GM12878 (cell line): ENCODE results near the gene SLFN11. TPM values are rescaled to one million over a fixed set of nuclear protein-coding genes. Genes with fewer than 3 reads are reported as not detected.
"Not testable (repeated sequence)": the region's sequence is repeated elsewhere in the genome, so short reads cannot be mapped to it uniquely, and the experiment has no call there.

Experiments
- ATAC-seq: fragments of 200-7000 bp; cut with Tn5 transposase; 3 replicates; pipeline ENCODE4 v1.9.1; 2020; ENCODE audit warnings: mild to moderate bottlenecking, moderate library complexity
- BruUV-seq: library from RNA; stranded (reverse); fragments of 400-500 nt; replicated peaks from 2 replicates; lab custom pipeline; 2021; lab: Mats Ljungman, UMichigan
- CTCF ChIA-PET: fragments of 300-600 bp; sonication (Branson Sonifier 250); formaldehyde crosslinking; extraction: SDS; loops from one replicate; lab custom pipeline; 2021; ENCODE audit warnings: inconsistent platforms; lab: Yijun Ruan, JAX
- POLR2A ChIA-PET: fragments of 350-600 bp; formaldehyde crosslinking; extraction: SDS; loops from one replicate; lab custom pipeline; 2021; ENCODE audit warnings: inconsistent platforms; lab: Charles Lee
- RAD21 ChIA-PET: fragments of 300-600 bp; sonication (Branson Sonifier 250); formaldehyde crosslinking; loops from one replicate; lab custom pipeline; 2023; ENCODE audit warnings: antibody characterized with exemption; ENCODE audit not compliant: unreplicated experiment; lab: Charles Lee
- SMC1A ChIA-PET: fragments of 300-600 bp; sonication (Branson Sonifier 250); formaldehyde crosslinking; loops from one replicate; lab custom pipeline; 2023; ENCODE audit not compliant: unreplicated experiment, uncharacterized antibody; lab: Charles Lee
- DNase-seq: peaks from one replicate; pipeline ENCODE4 v3.0.0-alpha.2; 2011; ENCODE audit warnings: low read depth, low spot score
- FAIRE-seq: peaks from 3 replicates; lab custom pipeline; 2011; peaks lifted over from hg19 to GRCh38; lab: Jason Lieb, UNC
- H2AFZ ChIP-seq: 2 replicates; pipeline ENCODE4 v1.6.0; 2011; ENCODE audit warnings: low read depth, low read length, control low read depth; ENCODE audit not compliant: control insufficient read depth
- H3K27ac ChIP-seq: 2 replicates; pipeline ENCODE4 v1.5.1; 2011; ENCODE audit warnings: control low read depth; ENCODE audit not compliant: control insufficient read depth, insufficient read depth
- H3K27me3 ChIP-seq, 2 experiments: replicated peaks in 1 of 2; 2 replicates each; pipeline versions ENCODE4 v1.6.0 to v1.6.1; 2011; ENCODE audit warnings: low read length in 1 of 2; ENCODE audit not compliant: control insufficient read depth in 2 of 2, insufficient read depth in 2 of 2
- H3K36me3 ChIP-seq, 2 experiments: 2 replicates each; pipeline ENCODE4 v1.5.1; 2011; ENCODE audit warnings: low read length in 1 of 2; ENCODE audit not compliant: control insufficient read depth in 2 of 2, insufficient read depth in 2 of 2
- H3K4me1 ChIP-seq: 2 replicates; pipeline ENCODE4 v1.6.1; 2011; ENCODE audit warnings: mild to moderate bottlenecking, low read length, moderate library complexity, mixed read lengths; ENCODE audit not compliant: control insufficient read depth, insufficient read depth
- H3K4me2 ChIP-seq: 2 replicates; pipeline ENCODE4 v1.6.0; 2011; ENCODE audit warnings: control low read depth; ENCODE audit not compliant: control insufficient read depth, insufficient read depth
- H3K4me3 ChIP-seq: fragments of 200-600 bp; sonication (generic); 2 replicates; pipeline ENCODE4 v1.5.1; 2016
- H3K79me2 ChIP-seq: 2 replicates; pipeline ENCODE4 v1.6.0; 2011; ENCODE audit warnings: low read length; ENCODE audit not compliant: control insufficient read depth, insufficient read depth
- H3K9ac ChIP-seq: 2 replicates; pipeline ENCODE4 v1.8.0; 2011; ENCODE audit warnings: low read length, control low read depth, mixed read lengths; ENCODE audit not compliant: control insufficient read depth, insufficient read depth
- H3K9me3 ChIP-seq: replicated peaks from 3 replicates; pipeline ENCODE4 v1.5.1; 2011; ENCODE audit warnings: mild to moderate bottlenecking, low read length; ENCODE audit not compliant: control insufficient read depth, insufficient read depth
- H4K20me1 ChIP-seq: 2 replicates; pipeline ENCODE4 v1.6.0; 2011; ENCODE audit not compliant: control insufficient read depth, insufficient read depth
- ATF7 ChIP-seq: fragments of 450-650 bp; IDR thresholded peaks from 2 replicates; pipeline ENCODE4 v1.6.1; 2016; ENCODE audit warnings: low read depth, mild to moderate bottlenecking
- EP300 ChIP-seq, 2 experiments: fragments of 150-350 bp in 1 of 2; IDR thresholded peaks; 2 replicates each; pipeline ENCODE4 v1.6.1; 2011 to 2012; ENCODE audit warnings: low read depth in 2 of 2, low read length in 2 of 2, borderline replicate concordance in 1 of 2, improper control_type of control experiment in 1 of 2, inconsistent platforms in 1 of 2; ENCODE audit not compliant: control insufficient read depth in 1 of 2
- JUND ChIP-seq: IDR thresholded peaks from 2 replicates; pipeline ENCODE4 v1.6.1; 2012; ENCODE audit warnings: low read depth, mild to moderate bottlenecking, low read length, improper control_type of control experiment, moderate library complexity
- RBBP5 ChIP-seq: fragments of 200-600 bp; sonication (generic); conservative IDR thresholded peaks from 2 replicates; pipeline ENCODE4 v1.6.1; 2016
- WGBS: methylation state at CpG from one replicate; pipeline ENCODE4 v1.1.6; 2016; ENCODE audit warnings: low lambda C conversion rate; ENCODE audit not compliant: insufficient replicate concordance, insufficient coverage; ENCODE audit errors: missing lambda C conversion rate; 5-methylcytosine and 5-hydroxymethylcytosine counted together
- in situ Hi-C: fragments of 300-500 bp; cut with MboI; formaldehyde crosslinking; loops from 9 replicates; pipeline ENCODE4 v1.14.3; 2018; ENCODE audit warnings: mixed read lengths
- intact Hi-C: fragments of 100-400 bp; cut with micrococcal nuclease; formaldehyde crosslinking; loops from one replicate; pipeline ENCODE4 v1.14.2; 2022; ENCODE audit not compliant: unreplicated experiment
- polyA plus RNA-seq, 11 experiments: library from polyadenylated mRNA; depleted of rRNA in 4 of 11; unstranded in 6 of 11; stranded (reverse) in 5 of 11; fragments of >200 nt; fragmentation: Nextera tagmentation in 4 of 11; fragmentation: Illumina TruSeq in 1 of 11; extraction: Ambion mirVana in 4 of 11; extraction: Trizol in 1 of 11; gene quantifications; 1 replicate in 1 of 11; 2 replicates in 10 of 11; pipeline versions ENCODE4 v1.2.1 to v1.2.3, GENCODE V29; 2011 to 2016; ENCODE audit warnings: inconsistent platforms in 2 of 11, missing spikeins in 2 of 11, low read depth in 1 of 11
- total RNA-seq, 4 experiments: library from RNA; depleted of rRNA in 3 of 4; stranded (reverse); fragments of >200 nt in 3 of 4; fragmentation: Illumina TruSeq in 1 of 4; extraction: Trizol in 1 of 4; gene quantifications; 2 replicates each; pipeline versions ENCODE4 v1.2.1 to v1.2.3, GENCODE V29; 2013 to 2021

The SLFN11 gene
- total and polyA plus RNA-seq, 10 of the 15 experiments (the other 5 are each of a cell fraction or from before 2014, with no cell fraction given): 2.1 to 38.9 (median 30.6) TPM

- ChIA-PET RAD21 (no interaction called here), POLR2A (no interaction called here), CTCF (interaction anchor here (1.0 kb wide), 2 partner anchors 17 to 127 kb away, joined by 3 read pairs; no protein-coding TSS in a partner anchor), SMC1A (no interaction called here)
- H2AFZ ChIP-seq: no peak overlapping the region
- H3K9ac ChIP-seq: no peak overlapping the region
- no peak overlapping the region for H3K27ac ChIP-seq
- H3K4me3 ChIP-seq: no peak overlapping the region
- TF ChIP-seq ATF7 (no peak), RBBP5 (no peak)
- no peak overlapping the region for H3K4me2 ChIP-seq
- FAIRE-seq (no peak), ATAC-seq (no peak), DNase-seq (no peak)
- H3K4me1 ChIP-seq: no peaks in the 10 kb centered on the region
- 66% methylated on average over 1 of the region's 1 CpG for WGBS
- BruUV-seq: no TSS peak
- H3K9me3 ChIP-seq: no peaks in the 10 kb centered on the region; the same call in 2 of the 3 replicates
- no peaks in the 10 kb centered on the region for H3K79me2 ChIP-seq
- no peaks in the 10 kb centered on the region for H3K27me3 ChIP-seq
- intact Hi-C loops (no loop called here), in situ Hi-C loops (no loop called here)
- no peaks in the 10 kb centered on the region for H4K20me1 ChIP-seq
- peaks cover 6 to 12% of the 10 kb centered on the region in 2 experiments; a peak in 3 of 4 replicates for H3K36me3 ChIP-seq
These were observed 33.1 kb upstream of the SLFN11 start for GRCh38 chr17:35406568-35406967.

GRCh38 chr17:35404360-35404759 is 30.9 kb upstream of the SLFN11 start:
- peak; percentile 95 for ATAC-seq
- Histone ChIP-seq H2AFZ (no peak overlapping the region), H3K27me3 (no peaks in the 10 kb centered on the region), H3K9ac (no peak overlapping the region), H3K4me1 (no peaks in the 10 kb centered on the region), H4K20me1 (no peaks in the 10 kb centered on the region), H3K9me3 (no peaks in the 10 kb centered on the region; the same call in 2 of the 3 replicates), H3K4me3 (no peak overlapping the region), H3K27ac (no peak overlapping the region), H3K79me2 (no peaks in the 10 kb centered on the region), H3K36me3 (peaks cover 2 to 4% of the 10 kb centered on the region in 2 experiments; a peak in 2 of 4 replicates), H3K4me2 (no peak overlapping the region)
- POLR2A ChIA-PET: interaction anchor here (1.7 kb wide), 1 partner anchor 31 kb away, joined by 4 read pairs; the partner anchor contains the start of gene SLFN11
- 37% methylated on average over 1 of the region's 1 CpG for WGBS
- no TSS peak for BruUV-seq
- FAIRE-seq: no peak
- no peak for DNase-seq
- in situ Hi-C loops: no loop called here
- SMC1A ChIA-PET: interaction anchor here (0.8 to 1.7 kb wide), 7 partner anchors 17 to 176 kb away, joined by 3 to 7 read pairs (median 3); partner anchors contain the start of gene SLFN13
- intact Hi-C loops: no loop called here
- RAD21 ChIA-PET: interaction anchor here (0.9 to 3.0 kb wide), 3 partner anchors 28 to 43 kb away, joined by 3 to 10 read pairs (median 7); partner anchors contain the start of genes SLFN11, SLFN12 and SLFN13
- CTCF ChIA-PET: interaction anchor here (0.6 to 1.9 kb wide), 4 partner anchors 10 to 253 kb away, joined by 3 to 4 read pairs (median 4); no protein-coding TSS in a partner anchor
- TF ChIP-seq EP300 (IDR thresholded peaks at IDR 0.05; ENCODE audit: borderline replicate concordance in 1 of 2, control insufficient read depth in 1 of 2, low read depth in 2 of 2, low read length in 2 of 2) (no peak), JUND (no peak), ATF7 (peak; percentile 59; the same call in 1 of the 2 replicates)

GRCh38 chr17:35393783-35394182 is 20.4 kb upstream of the SLFN11 start:
- in situ Hi-C loops, BruUV-seq, H3K9me3 ChIP-seq, H3K27ac ChIP-seq, H3K4me1 ChIP-seq, POLR2A ChIA-PET, H4K20me1 ChIP-seq, intact Hi-C loops, RAD21 ChIA-PET, H3K9ac ChIP-seq, H2AFZ ChIP-seq, DNase-seq, ATAC-seq, H3K27me3 ChIP-seq, CTCF ChIA-PET, H3K4me2 ChIP-seq, H3K4me3 ChIP-seq, FAIRE-seq, H3K79me2 ChIP-seq, SMC1A ChIA-PET, H3K36me3 ChIP-seq: not testable (repeated sequence)
- 63% methylated on average over 13 of the region's 13 CpGs for WGBS
